OCI-LY7 (cell line): ENCODE results near the gene RAPGEF3. TPM values are rescaled to one million over a fixed set of nuclear protein-coding genes. Genes with fewer than 3 reads are reported as not detected.

ENCODE experiments used
- BruUV-seq: library from RNA; stranded (reverse); fragments of 400-500 nt; replicated peaks from 2 replicates; lab custom pipeline; 2021; lab: Mats Ljungman, UMichigan
- CTCF ChIA-PET: fragments of 300-600 bp; sonication (Branson Sonifier 250); formaldehyde crosslinking; loops from one replicate; lab custom pipeline; 2022; ENCODE audit warnings: antibody characterized with exemption; ENCODE audit not compliant: unreplicated experiment; lab: Charles Lee
- POLR2A ChIA-PET: fragments of 300-600 bp; sonication (Branson Sonifier 250); formaldehyde crosslinking; loops from one replicate; lab custom pipeline; 2022; ENCODE audit warnings: antibody characterized with exemption; lab: Charles Lee
- DNase-seq: peaks from one replicate; pipeline ENCODE4 v3.0.0-alpha.2; 2015; ENCODE audit warnings: low spot score
- H2AFZ ChIP-seq: fragments of 200-600 bp; sonication (generic), shearing (Covaris generic); 2 replicates; pipeline ENCODE4 v1.6.1; 2014; ENCODE audit warnings: mild to moderate bottlenecking, antibody characterized with exemption, low read length, moderate library complexity
- H3K27ac ChIP-seq: fragments of 200-600 bp; sonication (generic); 2 replicates; pipeline ENCODE4 v1.5.1; 2014; ENCODE audit warnings: mixed run types, low read depth, mild to moderate bottlenecking, moderate library complexity, low read length, inconsistent platforms; ENCODE audit not compliant: poor library complexity, severe bottlenecking
- H3K36me3 ChIP-seq: fragments of 200-600 bp; sonication (generic); 2 replicates; pipeline ENCODE4 v1.6.1; 2014; ENCODE audit warnings: mild to moderate bottlenecking, antibody characterized with exemption, low read length, moderate library complexity, mixed read lengths; ENCODE audit not compliant: insufficient read depth
- H3K4me1 ChIP-seq: fragments of 200-600 bp; sonication (generic); 2 replicates; pipeline ENCODE4 v1.5.1; 2014; ENCODE audit warnings: mild to moderate bottlenecking, low read length; ENCODE audit not compliant: insufficient read depth, poor library complexity, severe bottlenecking
- H3K4me2 ChIP-seq: fragments of 200-600 bp; sonication (generic); 2 replicates; pipeline ENCODE4 v1.6.1; 2014; ENCODE audit warnings: mild to moderate bottlenecking, low read length
- H3K4me3 ChIP-seq: fragments of 200-600 bp; sonication (generic); 2 replicates; pipeline ENCODE4 v1.5.1; 2014; ENCODE audit warnings: mild to moderate bottlenecking, low read depth, low read length; ENCODE audit not compliant: poor library complexity, severe bottlenecking
- H3K79me2 ChIP-seq: fragments of 200-600 bp; sonication (generic); 2 replicates; pipeline ENCODE4 v1.6.1; 2016; ENCODE audit warnings: low read depth, mild to moderate bottlenecking, low read length, moderate library complexity, mixed read lengths; ENCODE audit not compliant: insufficient read depth
- H3K9me2 ChIP-seq: fragments of 200-600 bp; sonication (generic); 2 replicates; pipeline ENCODE4 v1.6.1; 2016; ENCODE audit warnings: mild to moderate bottlenecking, low read length, mixed read lengths; ENCODE audit not compliant: insufficient read depth
- H3K9me3 ChIP-seq: fragments of 200-600 bp; sonication (generic); 2 replicates; pipeline ENCODE4 v1.6.1; 2014; ENCODE audit warnings: mild to moderate bottlenecking, mixed run types, low read length, mixed read lengths
- H4K20me1 ChIP-seq: fragments of 200-600 bp; sonication (generic); 2 replicates; pipeline ENCODE4 v1.6.1; 2014; ENCODE audit warnings: mild to moderate bottlenecking, antibody characterized with exemption, low read length, moderate library complexity, mixed read lengths; ENCODE audit not compliant: insufficient read depth
- EZH2phosphoT487 ChIP-seq: fragments of 200-600 bp; sonication (generic); IDR thresholded peaks from 2 replicates; pipeline ENCODE4 v1.6.1; 2018; ENCODE audit warnings: low read depth, borderline replicate concordance, mild to moderate bottlenecking, mixed run types, antibody characterized with exemption, low read length, moderate library complexity, mixed read lengths
- intact Hi-C: fragments of 100-400 bp; cut with micrococcal nuclease; formaldehyde crosslinking; loops from one replicate; pipeline ENCODE4 v1.10.0; 2022; ENCODE audit not compliant: unreplicated experiment
- total RNA-seq, 2 experiments: library from RNA; depleted of rRNA in 1 of 2; stranded (reverse); fragments of >200 nt in 1 of 2; shearing (Covaris generic) in 1 of 2; gene quantifications; 2 replicates each; pipeline ENCODE4 v1.2.3, GENCODE V29; 2014 to 2022
- TF ChIP-seq, protein P1 (sequence below): fragments of 200-600 bp; sonication (generic); conservative IDR thresholded peaks from 2 replicates; pipeline ENCODE4 v1.5.1; 2014; ENCODE audit warnings: mild to moderate bottlenecking, antibody characterized with exemption, low read length, moderate library complexity, mixed read lengths

Gene RAPGEF3
- total RNA-seq, 2 experiments from 2014 or later: 0.69 to 4.7 TPM

DNA sequence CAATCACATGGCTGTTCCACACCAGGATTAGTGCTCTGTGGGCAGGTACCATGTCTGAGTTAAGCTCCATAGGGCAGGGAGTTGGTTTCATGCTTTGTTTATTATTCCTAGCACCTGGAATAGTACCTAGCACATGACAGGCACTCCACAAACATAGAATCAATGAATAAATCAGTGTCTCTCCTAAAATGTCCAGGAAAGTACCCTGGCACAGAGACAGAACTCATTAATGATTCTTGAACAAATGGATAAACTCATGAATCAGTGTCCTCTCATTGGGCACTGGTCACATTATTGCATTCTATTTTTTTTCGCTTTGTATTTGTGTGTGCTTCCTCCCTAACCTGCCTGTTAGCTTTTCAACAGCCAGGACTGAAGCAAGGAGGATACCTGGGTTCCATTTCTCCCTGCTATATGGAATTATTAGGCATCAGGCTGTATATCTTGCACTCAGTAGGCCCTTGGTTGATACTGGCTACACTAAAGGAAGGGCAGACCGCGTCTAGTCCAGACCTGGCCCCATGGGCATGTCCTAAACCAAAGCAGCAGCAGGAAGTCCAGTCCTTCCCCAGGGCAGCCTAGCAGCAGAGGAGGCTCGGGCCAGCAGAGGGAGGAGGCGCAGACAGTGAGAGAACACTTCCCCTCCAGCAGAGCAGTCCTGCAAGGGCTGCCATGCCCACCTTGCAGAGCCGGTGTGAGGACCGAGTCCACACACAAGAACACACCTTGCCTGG lies 42.7 kb upstream of the RAPGEF3 start:
- no peak overlapping the region for H2AFZ ChIP-seq
- no peaks in the 10 kb centered on the region for H3K9me2 ChIP-seq
- peaks cover 16% of the 10 kb centered on the region; the same call in 1 of the 2 replicates for H4K20me1 ChIP-seq
- TF ChIP-seq EZH2phosphoT487: no peak
- TF ChIP-seq, protein P1, sequence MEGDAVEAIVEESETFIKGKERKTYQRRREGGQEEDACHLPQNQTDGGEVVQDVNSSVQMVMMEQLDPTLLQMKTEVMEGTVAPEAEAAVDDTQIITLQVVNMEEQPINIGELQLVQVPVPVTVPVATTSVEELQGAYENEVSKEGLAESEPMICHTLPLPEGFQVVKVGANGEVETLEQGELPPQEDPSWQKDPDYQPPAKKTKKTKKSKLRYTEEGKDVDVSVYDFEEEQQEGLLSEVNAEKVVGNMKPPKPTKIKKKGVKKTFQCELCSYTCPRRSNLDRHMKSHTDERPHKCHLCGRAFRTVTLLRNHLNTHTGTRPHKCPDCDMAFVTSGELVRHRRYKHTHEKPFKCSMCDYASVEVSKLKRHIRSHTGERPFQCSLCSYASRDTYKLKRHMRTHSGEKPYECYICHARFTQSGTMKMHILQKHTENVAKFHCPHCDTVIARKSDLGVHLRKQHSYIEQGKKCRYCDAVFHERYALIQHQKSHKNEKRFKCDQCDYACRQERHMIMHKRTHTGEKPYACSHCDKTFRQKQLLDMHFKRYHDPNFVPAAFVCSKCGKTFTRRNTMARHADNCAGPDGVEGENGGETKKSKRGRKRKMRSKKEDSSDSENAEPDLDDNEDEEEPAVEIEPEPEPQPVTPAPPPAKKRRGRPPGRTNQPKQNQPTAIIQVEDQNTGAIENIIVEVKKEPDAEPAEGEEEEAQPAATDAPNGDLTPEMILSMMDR: no peak
- ChIA-PET POLR2A (interaction anchor here (1.1 to 2.4 kb wide), 3 partner anchors 16 to 37 kb away, joined by 3 to 17 read pairs (median 4); no protein-coding TSS in a partner anchor), CTCF (interaction anchor here (0.6 to 2.7 kb wide), 7 partner anchors 15 to 84 kb away, joined by 3 to 13 read pairs (median 4); no protein-coding TSS in a partner anchor)
- H3K27ac ChIP-seq: no peak overlapping the region
- no peaks in the 10 kb centered on the region for H3K9me3 ChIP-seq
- peaks cover 44% of the 10 kb centered on the region for H3K4me1 ChIP-seq
- peaks cover 10% of the 10 kb centered on the region; the same call in 1 of the 2 replicates for H3K79me2 ChIP-seq
- peaks cover 44% of the 10 kb centered on the region for H3K36me3 ChIP-seq
- no peak overlapping the region for H3K4me2 ChIP-seq
- intact Hi-C loops: no loop called here
- BruUV-seq: no TSS peak
- H3K4me3 ChIP-seq: no peak overlapping the region
- no peak for DNase-seq

GRCh38 chr12:47800582-47800981 lies 41.9 kb upstream of the RAPGEF3 start:
- Histone ChIP-seq H3K9me2 (no peaks in the 10 kb centered on the region), H3K27ac (no peak overlapping the region), H3K4me1 (peaks cover 37% of the 10 kb centered on the region), H3K4me3 (no peak overlapping the region), H3K4me2 (no peak overlapping the region), H3K79me2 (peaks cover 2% of the 10 kb centered on the region; the same call in 1 of the 2 replicates), H3K36me3 (peaks cover 43% of the 10 kb centered on the region), H2AFZ (no peak overlapping the region), H4K20me1 (peaks cover 10% of the 10 kb centered on the region; the same call in 1 of the 2 replicates), H3K9me3 (no peaks in the 10 kb centered on the region)
- DNase-seq: no peak
- TF ChIP-seq, protein P1: no peak
- TF ChIP-seq EZH2phosphoT487: no peak
- BruUV-seq: no TSS peak
- ChIA-PET POLR2A (interaction anchor here (0.6 to 2.4 kb wide), 3 partner anchors 11 to 38 kb away, joined by 3 to 17 read pairs (median 3); no protein-coding TSS in a partner anchor), CTCF (interaction anchor here (0.6 to 2.7 kb wide), 3 partner anchors 17 to 38 kb away, joined by 3 to 13 read pairs (median 4); no protein-coding TSS in a partner anchor)
- intact Hi-C loops: no loop called here
